ENCODE measurements around the gene POU2AF1.

POU2AF1 gene

DNA sequence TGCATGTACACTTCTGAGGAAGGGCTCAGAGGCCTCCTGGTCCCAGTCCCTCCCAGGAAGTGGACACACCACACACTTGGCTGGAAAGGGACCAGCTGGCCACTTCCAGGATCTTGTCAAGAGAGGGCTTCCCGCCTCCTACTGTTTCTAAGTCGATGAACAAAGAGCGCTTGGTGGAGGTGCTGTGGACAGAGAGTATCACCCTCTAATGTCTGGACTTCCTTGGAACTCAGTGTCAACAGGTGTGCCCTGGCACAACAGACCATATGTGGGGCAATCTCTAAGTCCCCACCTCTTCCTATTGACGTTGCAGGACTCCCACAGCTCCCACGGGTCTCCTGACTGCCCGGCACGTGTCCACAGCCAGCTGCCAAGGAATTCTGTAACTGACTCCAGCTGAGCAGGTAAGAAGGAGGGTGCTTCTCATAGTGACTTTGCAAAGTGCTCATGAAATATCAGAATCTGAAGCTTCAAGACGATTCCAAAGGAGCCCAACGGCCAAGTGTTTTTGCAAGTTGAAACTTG, 16.1 kb downstream of the POU2AF1 start:
- H3K79me2 ChIP-seq (ENCODE audit: control insufficient read depth, low read length), result peaks cover 99% of the 10 kb centered on the region
- H3F3A ChIP-seq (ENCODE audit: control insufficient read depth, insufficient read depth), result peaks cover 35% of the 10 kb centered on the region
- no peak overlapping the region for H3K4me2 ChIP-seq (ENCODE audit: low read length)
- H3K9me3 ChIP-seq (ENCODE audit: control insufficient read depth, insufficient read depth, low read length), result no peaks in the 10 kb centered on the region
- no peak for TF ChIP-seq EZH2phosphoT487 (IDR thresholded peaks at IDR 0.05; ENCODE audit: borderline replicate concordance, low read length)
- TF ChIP-seq, protein P1, sequence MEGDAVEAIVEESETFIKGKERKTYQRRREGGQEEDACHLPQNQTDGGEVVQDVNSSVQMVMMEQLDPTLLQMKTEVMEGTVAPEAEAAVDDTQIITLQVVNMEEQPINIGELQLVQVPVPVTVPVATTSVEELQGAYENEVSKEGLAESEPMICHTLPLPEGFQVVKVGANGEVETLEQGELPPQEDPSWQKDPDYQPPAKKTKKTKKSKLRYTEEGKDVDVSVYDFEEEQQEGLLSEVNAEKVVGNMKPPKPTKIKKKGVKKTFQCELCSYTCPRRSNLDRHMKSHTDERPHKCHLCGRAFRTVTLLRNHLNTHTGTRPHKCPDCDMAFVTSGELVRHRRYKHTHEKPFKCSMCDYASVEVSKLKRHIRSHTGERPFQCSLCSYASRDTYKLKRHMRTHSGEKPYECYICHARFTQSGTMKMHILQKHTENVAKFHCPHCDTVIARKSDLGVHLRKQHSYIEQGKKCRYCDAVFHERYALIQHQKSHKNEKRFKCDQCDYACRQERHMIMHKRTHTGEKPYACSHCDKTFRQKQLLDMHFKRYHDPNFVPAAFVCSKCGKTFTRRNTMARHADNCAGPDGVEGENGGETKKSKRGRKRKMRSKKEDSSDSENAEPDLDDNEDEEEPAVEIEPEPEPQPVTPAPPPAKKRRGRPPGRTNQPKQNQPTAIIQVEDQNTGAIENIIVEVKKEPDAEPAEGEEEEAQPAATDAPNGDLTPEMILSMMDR (IDR thresholded peaks at IDR 0.05; ENCODE audit: low read depth, low read length, poor library complexity, severe bottlenecking), result no peak
- peaks cover 99% of the 10 kb centered on the region for H3K36me3 ChIP-seq (ENCODE audit: control insufficient read depth, low read length)
- H3K4me1 ChIP-seq (ENCODE audit: control insufficient read depth, low read length), result peaks cover 93% of the 10 kb centered on the region
- peaks cover 78% of the 10 kb centered on the region for H4K20me1 ChIP-seq (ENCODE audit: control insufficient read depth, insufficient read depth, low read depth, low read length)
- no peak overlapping the region for H3K4me3 ChIP-seq (ENCODE audit: low read length)
- no peak overlapping the region for H3K27ac ChIP-seq (ENCODE audit: low read depth, low read length)
- H3K27me3 ChIP-seq (ENCODE audit: control insufficient read depth, low read length), result no peaks in the 10 kb centered on the region
- no peaks in the 10 kb centered on the region for H3K9me2 ChIP-seq (replicated peaks; ENCODE audit: control insufficient read depth, low read length)

DNA sequence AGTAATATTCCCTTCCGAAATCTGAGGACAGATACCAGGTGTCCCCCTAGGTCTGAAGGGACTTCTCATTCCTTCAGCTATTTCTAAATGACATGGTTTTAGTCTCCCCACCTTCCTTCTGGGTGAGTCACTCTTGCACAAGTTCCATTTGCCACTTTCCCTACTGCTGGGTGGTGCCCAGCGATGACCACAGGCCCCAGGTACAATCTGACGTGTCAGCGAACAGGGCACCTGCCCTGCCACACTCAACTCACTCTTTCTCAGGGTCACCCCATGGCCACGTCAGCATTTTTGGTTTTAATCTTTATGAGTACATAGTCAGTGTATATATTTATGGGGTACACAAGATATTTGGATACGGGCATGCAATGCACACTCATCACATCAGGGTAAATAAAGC, 17.2 kb downstream of the POU2AF1 start:
- Histone ChIP-seq H3K4me1 (ENCODE audit: control insufficient read depth, low read length) (peaks cover 93% of the 10 kb centered on the region), H3K36me3 (ENCODE audit: control insufficient read depth, low read length) (peaks cover 99% of the 10 kb centered on the region), H3K9me3 (ENCODE audit: control insufficient read depth, insufficient read depth, low read length) (no peaks in the 10 kb centered on the region), H3K4me2 (ENCODE audit: low read length) (no peak overlapping the region), H3K27me3 (ENCODE audit: control insufficient read depth, low read length) (no peaks in the 10 kb centered on the region), H4K20me1 (ENCODE audit: control insufficient read depth, insufficient read depth, low read depth, low read length) (peaks cover 68% of the 10 kb centered on the region), H3K27ac (ENCODE audit: low read depth, low read length) (no peak overlapping the region), H3K79me2 (ENCODE audit: control insufficient read depth, low read length) (peaks cover 88% of the 10 kb centered on the region), H3K4me3 (ENCODE audit: low read length) (no peak overlapping the region), H3F3A (ENCODE audit: control insufficient read depth, insufficient read depth) (peaks cover 33% of the 10 kb centered on the region), H3K9me2 (replicated peaks; ENCODE audit: control insufficient read depth, low read length) (no peaks in the 10 kb centered on the region)
- no peak for TF ChIP-seq EZH2phosphoT487 (IDR thresholded peaks at IDR 0.05; ENCODE audit: borderline replicate concordance, low read length)
- TF ChIP-seq, protein P1 (IDR thresholded peaks at IDR 0.05; ENCODE audit: low read depth, low read length, poor library complexity, severe bottlenecking), result no peak

DNA sequence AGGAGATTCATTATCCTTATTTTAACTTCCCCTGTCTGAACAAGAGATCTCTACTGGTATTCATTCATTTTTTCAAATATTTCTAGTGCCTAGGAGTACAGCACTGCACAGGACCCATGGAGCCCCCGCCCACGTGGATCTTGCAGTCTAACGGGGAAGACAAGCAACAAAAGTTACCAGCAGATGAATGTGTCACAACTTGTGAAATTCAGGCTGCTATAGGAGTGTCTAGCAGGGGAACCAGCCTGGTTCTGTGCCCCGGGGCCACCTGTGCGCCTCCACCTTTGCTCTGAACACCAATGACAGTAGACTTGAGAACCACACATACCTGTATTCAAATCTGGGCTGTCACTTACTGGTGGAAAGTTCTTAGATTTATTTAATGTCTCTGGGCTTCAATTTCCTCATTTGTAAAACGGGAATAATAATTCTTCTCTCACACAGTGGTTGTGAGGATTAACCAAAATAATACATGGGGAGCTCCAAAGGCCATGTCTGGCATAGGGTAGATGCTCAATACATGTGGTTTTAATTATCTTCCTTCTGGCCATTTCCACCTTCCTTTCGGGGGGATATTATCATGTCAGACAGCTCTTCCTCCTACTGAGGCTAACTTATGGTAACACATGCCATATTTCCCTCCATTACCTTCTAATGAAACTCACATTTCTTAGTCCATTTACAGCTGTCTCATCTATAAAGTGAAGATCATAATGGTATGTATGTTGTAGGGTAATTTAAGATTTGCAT, 17.8 kb downstream of the POU2AF1 start:
- peaks cover 93% of the 10 kb centered on the region for H3K4me1 ChIP-seq (ENCODE audit: control insufficient read depth, low read length)
- H3K9me2 ChIP-seq (replicated peaks; ENCODE audit: control insufficient read depth, low read length), result no peaks in the 10 kb centered on the region
- no peak overlapping the region for H3K4me3 ChIP-seq (ENCODE audit: low read length)
- H3K9me3 ChIP-seq (ENCODE audit: control insufficient read depth, insufficient read depth, low read length), result no peaks in the 10 kb centered on the region
- peaks cover 82% of the 10 kb centered on the region for H3K79me2 ChIP-seq (ENCODE audit: control insufficient read depth, low read length)
- H3K27me3 ChIP-seq (ENCODE audit: control insufficient read depth, low read length), result no peaks in the 10 kb centered on the region
- no peak for TF ChIP-seq EZH2phosphoT487 (IDR thresholded peaks at IDR 0.05; ENCODE audit: borderline replicate concordance, low read length)
- TF ChIP-seq, protein P1 (IDR thresholded peaks at IDR 0.05; ENCODE audit: low read depth, low read length, poor library complexity, severe bottlenecking), result no peak
- H3F3A ChIP-seq (ENCODE audit: control insufficient read depth, insufficient read depth), result peaks cover 37% of the 10 kb centered on the region
- H4K20me1 ChIP-seq (ENCODE audit: control insufficient read depth, insufficient read depth, low read depth, low read length), result peaks cover 70% of the 10 kb centered on the region
- no peak overlapping the region for H3K27ac ChIP-seq (ENCODE audit: low read depth, low read length)
- no peak overlapping the region for H3K4me2 ChIP-seq (ENCODE audit: low read length)
- peaks cover 99% of the 10 kb centered on the region for H3K36me3 ChIP-seq (ENCODE audit: control insufficient read depth, low read length)

Measured in DOHH2 (cell line).